GM12875 (cell line): ENCODE results near the gene FAM193B.

Experiments
- H3K4me3 ChIP-seq: one replicate; pipeline ENCODE4 v1.5.1; 2011; ENCODE audit warnings: low read depth, low read length, control low read depth
- TF ChIP-seq, protein P1 (sequence below): IDR thresholded peaks from 2 replicates; pipeline ENCODE4 v1.5.1; 2011; ENCODE audit warnings: low read depth, mild to moderate bottlenecking, control low read depth, inconsistent platforms, low read length, moderate library complexity, borderline replicate concordance; ENCODE audit not compliant: insufficient read depth

FAM193B gene

DNA sequence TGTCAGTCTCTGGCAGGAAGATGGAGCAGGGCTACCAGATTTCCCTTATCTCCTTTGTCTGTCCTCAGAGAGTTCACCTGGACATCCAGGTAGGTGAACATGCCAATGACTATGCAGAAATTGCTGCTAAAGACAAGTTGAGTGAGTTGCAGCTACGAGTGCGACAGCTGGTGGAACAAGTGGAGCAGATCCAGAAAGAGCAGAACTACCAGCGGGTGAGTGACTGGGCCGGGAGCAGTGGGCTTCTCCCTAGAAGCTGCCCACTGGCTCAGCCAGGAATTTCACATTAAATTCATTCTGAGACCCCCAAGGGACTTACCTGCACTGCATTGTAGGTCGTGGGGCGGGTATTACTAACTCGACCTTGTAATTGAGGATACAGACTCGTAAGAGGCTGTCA lies 39.7 kb upstream of the FAM193B start:
- TF ChIP-seq, protein P1, sequence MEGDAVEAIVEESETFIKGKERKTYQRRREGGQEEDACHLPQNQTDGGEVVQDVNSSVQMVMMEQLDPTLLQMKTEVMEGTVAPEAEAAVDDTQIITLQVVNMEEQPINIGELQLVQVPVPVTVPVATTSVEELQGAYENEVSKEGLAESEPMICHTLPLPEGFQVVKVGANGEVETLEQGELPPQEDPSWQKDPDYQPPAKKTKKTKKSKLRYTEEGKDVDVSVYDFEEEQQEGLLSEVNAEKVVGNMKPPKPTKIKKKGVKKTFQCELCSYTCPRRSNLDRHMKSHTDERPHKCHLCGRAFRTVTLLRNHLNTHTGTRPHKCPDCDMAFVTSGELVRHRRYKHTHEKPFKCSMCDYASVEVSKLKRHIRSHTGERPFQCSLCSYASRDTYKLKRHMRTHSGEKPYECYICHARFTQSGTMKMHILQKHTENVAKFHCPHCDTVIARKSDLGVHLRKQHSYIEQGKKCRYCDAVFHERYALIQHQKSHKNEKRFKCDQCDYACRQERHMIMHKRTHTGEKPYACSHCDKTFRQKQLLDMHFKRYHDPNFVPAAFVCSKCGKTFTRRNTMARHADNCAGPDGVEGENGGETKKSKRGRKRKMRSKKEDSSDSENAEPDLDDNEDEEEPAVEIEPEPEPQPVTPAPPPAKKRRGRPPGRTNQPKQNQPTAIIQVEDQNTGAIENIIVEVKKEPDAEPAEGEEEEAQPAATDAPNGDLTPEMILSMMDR, result no peak
- H3K4me3 ChIP-seq, result no peak overlapping the region

DNA sequence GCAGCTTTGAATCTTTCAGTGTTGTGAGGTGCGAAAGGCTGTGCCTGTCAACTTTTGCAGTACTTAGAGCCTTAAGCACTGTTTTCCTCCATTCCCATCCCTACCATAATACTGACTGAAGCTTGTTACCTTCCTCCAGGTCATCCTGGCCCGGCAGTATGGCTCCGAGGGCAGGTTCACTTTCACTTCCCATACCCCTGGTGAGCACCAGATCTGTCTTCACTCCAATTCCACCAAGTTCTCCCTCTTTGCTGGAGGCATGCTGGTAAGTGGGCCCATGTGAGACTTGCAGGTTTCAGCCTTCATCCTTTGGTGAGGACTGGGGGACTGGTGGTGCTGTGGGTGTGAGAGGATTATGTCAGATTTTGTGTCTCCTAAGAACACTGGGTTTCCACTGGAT lies 39.1 kb upstream of the FAM193B start:
- no peak overlapping the region for H3K4me3 ChIP-seq
- TF ChIP-seq, protein P1, result no peak

DNA sequence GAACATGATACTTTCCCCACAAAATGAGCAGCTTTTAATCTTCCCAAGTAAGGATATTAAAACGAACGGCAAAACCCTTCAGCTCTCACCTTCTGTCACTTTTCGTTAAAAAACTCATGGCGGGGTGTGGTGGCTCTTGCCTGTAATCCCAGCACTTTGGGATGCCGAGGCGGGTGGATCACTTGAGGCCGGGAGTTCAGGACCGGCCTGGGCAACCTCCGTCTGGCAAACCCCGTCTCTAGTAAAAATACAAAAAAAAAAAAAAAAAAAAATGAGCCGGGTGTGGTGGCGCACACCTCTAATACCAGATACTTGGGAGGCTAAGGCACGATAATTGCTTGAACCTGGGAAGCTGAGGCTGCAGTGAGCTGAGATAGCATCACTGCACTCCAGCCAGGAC lies 38.5 kb upstream of the FAM193B start:
- peak overlapping the region; percentile 93 for H3K4me3 ChIP-seq

DNA sequence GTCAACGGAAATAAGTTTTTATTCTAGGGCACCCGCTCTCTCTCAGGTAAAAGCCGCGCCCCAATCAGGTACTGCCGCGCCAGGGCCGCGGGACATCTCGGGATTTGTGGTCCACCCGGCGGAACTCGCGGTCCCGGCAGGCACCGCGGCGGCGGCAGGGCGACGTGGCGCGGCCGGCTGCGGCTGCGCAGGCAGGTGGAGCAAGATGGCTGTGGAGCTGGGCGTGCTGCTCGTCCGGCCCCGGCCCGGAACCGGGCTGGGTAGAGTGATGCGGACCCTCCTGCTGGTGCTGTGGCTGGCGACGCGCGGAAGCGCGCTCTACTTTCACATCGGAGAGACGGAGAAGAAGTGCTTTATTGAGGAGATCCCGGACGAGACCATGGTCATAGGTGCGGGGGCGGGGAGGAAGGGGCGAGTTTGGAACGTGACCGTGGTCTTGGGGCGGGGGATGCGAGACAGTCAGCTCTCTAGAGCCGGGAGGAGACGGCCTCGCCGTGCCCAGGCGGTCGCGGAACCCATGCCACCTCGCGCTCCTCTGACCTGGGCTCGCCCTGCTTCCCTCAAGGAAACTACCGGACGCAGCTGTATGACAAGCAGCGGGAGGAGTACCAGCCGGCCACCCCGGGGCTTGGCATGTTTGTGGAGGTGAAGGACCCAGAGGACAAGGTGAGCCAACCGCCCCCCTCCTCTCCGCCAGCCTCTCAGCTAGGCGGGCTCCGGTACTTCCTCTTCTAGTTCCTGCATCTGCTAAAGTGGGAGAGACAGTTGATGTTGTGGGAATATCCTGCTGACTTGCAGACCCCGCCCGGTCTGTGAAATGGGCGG lies 37.9 kb upstream of the FAM193B start, which contains the start of gene TMED9:
Gene TMED9 (plus strand): TSS at position 194 of the 825 bp plus-strand sequence. CDS start 12 bp downstream, at position 206.
- TF ChIP-seq, protein P1, result no peak
- H3K4me3 ChIP-seq, result peak within 1 kb of the TSS; percentile 93

More for the DNA sequence above, 38.5 kb upstream of the FAM193B start:
- TF ChIP-seq, protein P1, result no peak

DNA sequence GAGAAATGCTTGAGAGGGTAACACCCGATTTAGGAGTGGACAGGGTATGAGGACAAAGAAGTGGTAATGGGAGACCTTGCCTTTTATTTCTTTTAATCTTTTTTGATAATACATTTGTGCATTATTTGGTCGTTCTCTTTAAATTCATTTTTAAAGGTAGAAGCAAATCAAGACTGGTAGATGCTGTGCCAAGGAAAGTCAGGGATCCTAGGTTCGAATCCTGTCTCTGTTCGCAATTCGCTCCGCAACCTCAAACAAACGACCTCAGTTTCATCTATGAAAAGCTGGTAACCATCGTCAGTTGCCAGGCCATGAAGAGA lies 37.3 kb upstream of the FAM193B start:
- TF ChIP-seq, protein P1, result no peak
- H3K4me3 ChIP-seq, result peak overlapping the region; percentile 93

DNA sequence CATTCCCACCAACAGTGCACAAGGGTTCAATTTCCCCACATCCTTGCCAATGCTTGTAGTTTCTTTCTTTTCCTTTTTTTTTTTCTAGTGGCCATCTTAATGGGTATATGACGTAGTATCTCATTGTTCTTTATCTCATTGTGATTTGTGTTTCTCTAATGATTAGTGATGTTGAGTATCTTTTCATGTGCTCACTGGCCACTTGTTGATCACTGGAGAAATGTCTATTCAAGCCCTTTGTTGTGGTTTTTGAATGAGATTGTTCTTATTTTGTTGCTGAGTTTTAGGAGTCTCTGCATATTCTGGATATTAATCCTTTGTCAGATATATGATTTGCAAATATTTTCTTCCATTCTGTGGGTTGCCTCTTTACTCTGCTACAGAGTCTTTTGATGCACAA lies 36.0 kb upstream of the FAM193B start:
- H3K4me3 ChIP-seq, result no peak overlapping the region
- TF ChIP-seq, protein P1, result no peak

DNA sequence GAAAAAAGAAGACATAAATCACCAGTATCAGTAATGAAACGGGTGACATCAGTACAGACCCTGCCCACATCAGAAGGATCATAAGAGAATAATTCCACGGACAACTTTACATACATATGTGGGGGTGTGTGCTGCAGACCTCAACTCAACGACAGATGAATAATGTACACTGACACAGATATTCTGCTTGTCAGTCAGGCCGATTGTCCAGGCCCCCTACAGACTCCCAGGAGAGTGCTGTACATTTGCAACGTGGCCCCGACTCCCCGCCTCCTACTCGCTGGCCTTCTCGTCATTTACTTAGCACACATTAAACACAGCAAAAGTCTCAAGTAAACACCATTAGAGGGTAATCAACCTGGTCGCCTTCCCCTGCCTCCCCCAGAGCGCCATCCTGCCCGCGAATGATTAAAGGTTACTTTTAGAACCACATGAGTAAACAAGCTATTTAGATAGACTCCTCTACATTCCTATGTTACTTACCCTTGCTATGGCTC lies 34.1 kb upstream of the FAM193B start:
- H3K4me3 ChIP-seq, result no peak overlapping the region
- TF ChIP-seq, protein P1, result no peak
